Smooth muscle cell (in vitro differentiated cells): ENCODE results near the gene BNC2. TPM values are rescaled to one million over a fixed set of nuclear protein-coding genes. Genes with fewer than 3 reads are reported as not detected.
A peak's percentile ranks its signal among the peaks of the same experiment; 100 is the strongest.

ENCODE experiments used
- DNase-seq: peaks from one replicate; lab custom pipeline; 2025; ENCODE audit not compliant: unreplicated experiment; lab: John Stamatoyannopoulos, UW
- H2AFZ ChIP-seq: fragments of 200-600 bp; sonication (generic); 2 replicates; pipeline ENCODE4 v1.6.0; 2016; ENCODE audit warnings: antibody characterized with exemption, low read depth, mild to moderate bottlenecking
- H3F3A ChIP-seq: fragments of 200-600 bp; sonication (generic); 2 replicates; pipeline ENCODE4 v1.6.0; 2017; ENCODE audit warnings: antibody characterized with exemption, low read depth
- H3K27ac ChIP-seq: fragments of 200-600 bp; sonication (generic); 2 replicates; pipeline ENCODE4 v1.5.1; 2016; ENCODE audit warnings: low read depth, mild to moderate bottlenecking
- H3K27me3 ChIP-seq: fragments of 200-600 bp; sonication (generic); 2 replicates; pipeline ENCODE4 v1.6.1; 2016; ENCODE audit warnings: low read depth, mild to moderate bottlenecking
- H3K36me3 ChIP-seq: fragments of 200-600 bp; sonication (generic); 2 replicates; pipeline ENCODE4 v1.5.1; 2016; ENCODE audit warnings: low read depth
- H3K4me1 ChIP-seq: fragments of 200-600 bp; sonication (generic); 2 replicates; pipeline ENCODE4 v1.5.1; 2016; ENCODE audit warnings: low read depth
- H3K4me2 ChIP-seq: fragments of 200-600 bp; sonication (generic); 2 replicates; pipeline ENCODE4 v1.6.0; 2016; ENCODE audit warnings: mild to moderate bottlenecking
- H3K4me3 ChIP-seq: fragments of 200-600 bp; sonication (generic); 2 replicates; pipeline ENCODE4 v1.5.1; 2016; ENCODE audit warnings: mild to moderate bottlenecking
- H3K79me2 ChIP-seq: fragments of 200-600 bp; sonication (generic); 2 replicates; pipeline ENCODE4 v1.6.0; 2016; ENCODE audit warnings: low read depth, mild to moderate bottlenecking
- H3K9ac ChIP-seq: fragments of 200-600 bp; sonication (generic); 2 replicates; pipeline ENCODE4 v1.6.0; 2016; ENCODE audit warnings: low read depth
- H3K9me3 ChIP-seq: fragments of 200-600 bp; sonication (generic); replicated peaks from 2 replicates; pipeline ENCODE4 v1.5.1; 2016; ENCODE audit warnings: low read depth
- H4K20me1 ChIP-seq: fragments of 200-600 bp; sonication (generic); 2 replicates; pipeline ENCODE4 v1.6.0; 2016; ENCODE audit warnings: low read depth
- CTCF ChIP-seq: fragments of 200-600 bp; sonication (generic); IDR thresholded peaks from 2 replicates; pipeline ENCODE4 v1.5.1; 2017; ENCODE audit warnings: borderline replicate concordance, mild to moderate bottlenecking, antibody characterized with exemption; ENCODE audit not compliant: insufficient read depth, poor library complexity, severe bottlenecking
- WGBS: methylation state at CpG from one replicate; pipeline ENCODE4 v1.1.7; 2016; ENCODE audit warnings: low lambda C conversion rate; 5-methylcytosine and 5-hydroxymethylcytosine counted together
- polyA plus RNA-seq: library from polyadenylated mRNA; unstranded; fragments of >200 nt; fragmentation: Nextera tagmentation; extraction: Ambion mirVana; gene quantifications from 2 replicates; pipeline ENCODE4 v1.2.1, GENCODE V29; 2016
- total RNA-seq: library from RNA; depleted of rRNA; stranded (reverse); fragments of >200 nt; gene quantifications from 2 replicates; pipeline ENCODE4 v1.2.3, GENCODE V29; 2014

Gene BNC2
- total and polyA plus RNA-seq, 2 experiments from 2014 or later, result 11.6 to 13.5 TPM

- TF ChIP-seq CTCF, result no peak
- Histone ChIP-seq H3K79me2 (no peaks in the 10 kb centered on the region), H3F3A (peaks cover 30% of the 10 kb centered on the region), H4K20me1 (no peaks in the 10 kb centered on the region), H3K27me3 (no peaks in the 10 kb centered on the region), H3K4me2 (peak overlapping the region; percentile 77), H3K9ac (no peak overlapping the region), H3K4me3 (no peak overlapping the region), H3K27ac (no peak overlapping the region), H3K9me3 (no peaks in the 10 kb centered on the region), H3K36me3 (no peaks in the 10 kb centered on the region), H3K4me1 (peaks cover 35% of the 10 kb centered on the region), H2AFZ (no peak overlapping the region)
- WGBS, result 87% methylated on average over 9 of the region's 9 CpGs
- DNase-seq, result no peak
Observed at GRCh38 chr9:16625161-16625631, 245.3 kb downstream of the BNC2 start.

GRCh38 chr9:16624744-16625117 lies 245.7 kb downstream of the BNC2 start:
- no peak overlapping the region for H3K4me3 ChIP-seq
- DNase-seq, result no peak
- no peak overlapping the region for H2AFZ ChIP-seq
- peaks cover 40% of the 10 kb centered on the region for H3K4me1 ChIP-seq
- no peaks in the 10 kb centered on the region for H3K9me3 ChIP-seq
- no peaks in the 10 kb centered on the region for H3K36me3 ChIP-seq
- H3F3A ChIP-seq, result peaks cover 30% of the 10 kb centered on the region
- H3K27me3 ChIP-seq, result no peaks in the 10 kb centered on the region
- no peaks in the 10 kb centered on the region for H4K20me1 ChIP-seq
- WGBS, result 80% methylated on average over 3 of the region's 3 CpGs
- H3K27ac ChIP-seq, result no peak overlapping the region
- H3K9ac ChIP-seq, result no peak overlapping the region
- TF ChIP-seq CTCF, result no peak
- H3K79me2 ChIP-seq, result no peaks in the 10 kb centered on the region
- no peak overlapping the region for H3K4me2 ChIP-seq

- H3K27ac ChIP-seq, result no peak overlapping the region
- H3K4me3 ChIP-seq, result no peak overlapping the region
- H3K27me3 ChIP-seq, result no peaks in the 10 kb centered on the region
- no peak overlapping the region for H3K4me2 ChIP-seq
- H3K9ac ChIP-seq, result no peak overlapping the region
- H4K20me1 ChIP-seq, result no peaks in the 10 kb centered on the region
- 85% methylated on average over 6 of the region's 6 CpGs for WGBS
- peaks cover 27% of the 10 kb centered on the region for H3F3A ChIP-seq
- H3K36me3 ChIP-seq, result no peaks in the 10 kb centered on the region
- H2AFZ ChIP-seq, result no peak overlapping the region
- H3K79me2 ChIP-seq, result no peaks in the 10 kb centered on the region
- no peaks in the 10 kb centered on the region for H3K9me3 ChIP-seq
- peaks cover 45% of the 10 kb centered on the region for H3K4me1 ChIP-seq
- DNase-seq, result no peak
- TF ChIP-seq CTCF, result no peak
Observed at GRCh38 chr9:16623989-16624743, 246.3 kb downstream of the BNC2 start.

- no peak overlapping the region for H3K27ac ChIP-seq
- H3K27me3 ChIP-seq, result no peaks in the 10 kb centered on the region
- H2AFZ ChIP-seq, result no peak overlapping the region
- H3K36me3 ChIP-seq, result no peaks in the 10 kb centered on the region
- no peak overlapping the region for H3K4me3 ChIP-seq
- H3K79me2 ChIP-seq, result no peaks in the 10 kb centered on the region
- no peak overlapping the region for H3K9ac ChIP-seq
- no peak overlapping the region for H3K4me2 ChIP-seq
- H3K9me3 ChIP-seq, result no peaks in the 10 kb centered on the region
- 89% methylated on average over 3 of the region's 3 CpGs for WGBS
- H4K20me1 ChIP-seq, result no peaks in the 10 kb centered on the region
- H3K4me1 ChIP-seq, result peaks cover 43% of the 10 kb centered on the region
- DNase-seq, result no peak
- no peak for TF ChIP-seq CTCF
- peaks cover 22% of the 10 kb centered on the region for H3F3A ChIP-seq
Observed at GRCh38 chr9:16622541-16622940, 247.9 kb downstream of the BNC2 start.
